SU-DHL-6 (cell line): ENCODE data around the gene SLX4IP.

Experiments
- H2AFZ ChIP-seq: fragments of 200-600 bp; sonication (generic); 2 replicates; pipeline ENCODE4 v1.6.1; 2014; ENCODE audit warnings: low read depth, mild to moderate bottlenecking, moderate library complexity, mixed read lengths, antibody characterized with exemption, low read length; ENCODE audit not compliant: severe bottlenecking
- H3F3A ChIP-seq: fragments of 200-600 bp; shearing (Covaris generic); 2 replicates; pipeline ENCODE4 v1.6.0; 2016; ENCODE audit warnings: antibody characterized with exemption, mild to moderate bottlenecking; ENCODE audit not compliant: insufficient read depth
- H3K27ac ChIP-seq: fragments of 200-600 bp; sonication (generic); 2 replicates; pipeline ENCODE4 v1.5.1; 2016; ENCODE audit warnings: low read depth, mild to moderate bottlenecking, low read length, moderate library complexity, mixed read lengths
- H3K27me3 ChIP-seq: fragments of 200-600 bp; sonication (generic), shearing (Covaris generic); 2 replicates; pipeline ENCODE4 v1.6.0; 2014; ENCODE audit warnings: mild to moderate bottlenecking, low read length
- H3K36me3 ChIP-seq: fragments of 200-600 bp; sonication (generic); 2 replicates; pipeline ENCODE4 v1.6.1; 2014; ENCODE audit warnings: mild to moderate bottlenecking, low read length, mixed read lengths
- H3K4me2 ChIP-seq: fragments of 300-600, 200-600 bp; shearing (Covaris generic), sonication (generic); 2 replicates; pipeline ENCODE4 v1.6.0; 2014; ENCODE audit warnings: low read length, low read depth, mild to moderate bottlenecking; ENCODE audit not compliant: poor library complexity, severe bottlenecking
- H3K4me3 ChIP-seq: fragments of 200-600 bp; sonication (generic); 2 replicates; pipeline ENCODE4 v1.5.1; 2014; ENCODE audit warnings: antibody characterized with exemption, low read length, mild to moderate bottlenecking, mixed read lengths; ENCODE audit not compliant: insufficient read depth, poor library complexity, severe bottlenecking
- H3K79me2 ChIP-seq: fragments of 200-600 bp; sonication (generic); 2 replicates; pipeline ENCODE4 v1.6.1; 2014; ENCODE audit warnings: mild to moderate bottlenecking, low read length, moderate library complexity; ENCODE audit not compliant: insufficient read depth
- H3K9ac ChIP-seq: fragments of 200-600 bp; sonication (generic); 2 replicates; pipeline ENCODE4 v1.7.0; 2014; ENCODE audit warnings: mild to moderate bottlenecking, low read length
- H3K9me2 ChIP-seq: fragments of 200-600 bp; sonication (generic); replicated peaks from 2 replicates; pipeline ENCODE4 v1.6.1; 2014; ENCODE audit warnings: low read length; ENCODE audit not compliant: insufficient read depth
- H3K9me3 ChIP-seq: fragments of 200-600 bp; sonication (generic); 2 replicates; pipeline ENCODE4 v1.6.1; 2014; ENCODE audit warnings: low read length, mixed read lengths; ENCODE audit not compliant: insufficient read depth
- H4K20me1 ChIP-seq: fragments of 200-600 bp; sonication (generic); 2 replicates; pipeline ENCODE4 v1.6.1; 2014; ENCODE audit warnings: low read depth, mild to moderate bottlenecking, antibody characterized with exemption, low read length, moderate library complexity, mixed read lengths
- CTCF ChIP-seq: fragments of 200-600 bp; sonication (generic); IDR thresholded peaks from one replicate; pipeline ENCODE4 v1.5.1; 2017; ENCODE audit warnings: antibody characterized with exemption, mild to moderate bottlenecking, low read length, moderate library complexity; ENCODE audit not compliant: insufficient read depth, poor library complexity, severe bottlenecking
- EZH2phosphoT487 ChIP-seq: fragments of 200-600 bp; sonication (generic), shearing (Covaris generic); conservative IDR thresholded peaks from 2 replicates; pipeline ENCODE4 v1.6.1; 2018; ENCODE audit warnings: mild to moderate bottlenecking, antibody characterized with exemption, low read length, moderate library complexity, mixed read lengths

The SLX4IP gene

DNA sequence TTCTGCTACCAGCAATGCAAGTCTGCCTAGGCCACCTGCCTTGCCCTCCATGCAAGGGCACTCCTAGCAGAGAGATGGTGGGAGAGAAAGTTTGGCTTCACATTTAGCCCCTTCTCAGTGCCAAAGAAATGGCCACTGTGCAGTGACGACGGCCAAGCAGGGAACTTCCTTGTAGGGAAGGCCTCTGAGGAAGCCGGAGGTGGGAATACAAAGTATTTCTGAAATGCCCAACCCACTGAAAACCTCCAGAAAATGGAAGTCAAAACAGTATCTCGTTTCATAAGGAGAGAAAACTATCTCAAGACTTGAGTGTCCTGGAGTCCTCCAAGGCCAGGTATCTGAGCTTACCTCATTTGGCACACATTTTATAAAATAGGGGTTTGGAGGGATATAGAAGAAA is 196.0 kb downstream of the SLX4IP start:
- Histone ChIP-seq H3K79me2 (no peaks in the 10 kb centered on the region), H3K9ac (no peak overlapping the region), H3K36me3 (no peaks in the 10 kb centered on the region), H3K4me3 (no peak overlapping the region), H2AFZ (no peak overlapping the region), H4K20me1 (no peaks in the 10 kb centered on the region), H3F3A (no peaks in the 10 kb centered on the region), H3K27me3 (no peaks in the 10 kb centered on the region), H3K4me2 (no peak overlapping the region), H3K27ac (no peak overlapping the region), H3K9me3 (no peaks in the 10 kb centered on the region), H3K9me2 (no peaks in the 10 kb centered on the region)
- no peak for TF ChIP-seq CTCF
- TF ChIP-seq EZH2phosphoT487 = no peak

DNA sequence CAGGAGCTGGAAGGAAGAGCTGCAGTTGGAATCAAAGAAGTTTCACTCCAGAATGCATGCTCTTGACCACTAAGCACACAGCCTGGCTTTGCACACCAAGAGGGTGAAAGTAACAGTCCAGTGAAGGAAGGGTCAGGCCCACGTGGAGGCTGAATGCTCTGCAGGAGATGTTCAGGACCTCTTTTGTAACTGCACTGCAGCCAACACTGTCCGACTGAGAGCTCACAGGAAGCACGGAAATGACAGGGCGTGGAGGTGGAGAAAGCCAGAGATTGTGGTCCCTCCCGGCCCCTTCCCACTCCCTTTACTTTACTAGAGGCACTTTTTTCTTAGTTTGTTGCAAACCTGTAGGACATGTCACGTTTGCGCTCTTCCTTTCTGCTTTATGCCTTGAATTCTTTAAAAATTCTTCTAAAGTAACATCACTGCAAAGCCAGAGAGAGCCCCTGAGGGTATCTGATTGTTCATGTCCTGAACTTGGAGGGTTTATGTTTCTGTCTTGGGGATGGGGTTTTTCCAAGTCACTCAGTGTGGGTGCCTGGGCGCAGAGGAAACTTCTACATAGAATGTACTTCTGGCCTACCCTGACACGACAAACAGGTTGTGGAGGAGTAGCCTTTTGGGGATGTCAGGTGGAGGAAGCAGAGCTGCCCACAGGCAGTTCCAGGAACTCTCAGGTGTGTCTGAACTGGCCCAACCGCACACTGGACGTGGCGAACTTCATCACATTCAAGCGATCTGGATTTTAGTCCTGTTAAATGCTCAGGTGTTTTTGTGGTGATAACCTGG is 197.8 kb downstream of the SLX4IP start:
- no peaks in the 10 kb centered on the region for H4K20me1 ChIP-seq
- H3F3A ChIP-seq = no peaks in the 10 kb centered on the region
- no peak overlapping the region for H3K27ac ChIP-seq
- H3K9me2 ChIP-seq = no peaks in the 10 kb centered on the region
- no peak overlapping the region for H2AFZ ChIP-seq
- H3K4me3 ChIP-seq = no peak overlapping the region
- no peaks in the 10 kb centered on the region for H3K79me2 ChIP-seq
- TF ChIP-seq CTCF = no peak
- TF ChIP-seq EZH2phosphoT487 = no peak
- no peaks in the 10 kb centered on the region for H3K27me3 ChIP-seq
- H3K36me3 ChIP-seq = no peaks in the 10 kb centered on the region
- H3K9me3 ChIP-seq = no peaks in the 10 kb centered on the region
- no peak overlapping the region for H3K4me2 ChIP-seq
- H3K9ac ChIP-seq = no peak overlapping the region

GRCh38 chr20:10633718-10634117 is 198.6 kb downstream of the SLX4IP start:
- H3K9ac ChIP-seq = no peak overlapping the region
- TF ChIP-seq EZH2phosphoT487 (no peak), CTCF (no peak)
- H3K4me2 ChIP-seq = no peak overlapping the region

More at GRCh38 chr20:10633718-10634117, 198.6 kb downstream of the SLX4IP start:
- H2AFZ ChIP-seq = no peak overlapping the region
- no peaks in the 10 kb centered on the region for H4K20me1 ChIP-seq
- H3K27me3 ChIP-seq = no peaks in the 10 kb centered on the region
- H3K27ac ChIP-seq = no peak overlapping the region
- no peak overlapping the region for H3K4me3 ChIP-seq
- no peaks in the 10 kb centered on the region for H3K79me2 ChIP-seq
- no peaks in the 10 kb centered on the region for H3K36me3 ChIP-seq
- H3F3A ChIP-seq = no peaks in the 10 kb centered on the region
- H3K9me3 ChIP-seq = no peaks in the 10 kb centered on the region
- H3K9me2 ChIP-seq = no peaks in the 10 kb centered on the region
